ENCODE results near the gene GAB2.

GRCh38 chr11:78395597-78395996 is 22.0 kb downstream of the GAB2 start:
- TF ChIP-seq CTCF (IDR thresholded peaks at IDR 0.05) (no peak), POLR2AphosphoS5 (IDR thresholded peaks at IDR 0.05) (no peak), EP300 (IDR thresholded peaks at IDR 0.05) (no peak)

Measured in suprapubic skin (tissue), 4 donors.